Panc1 (cell line): Measurements from ENCODE around the gene FARS2. TPM values are rescaled to one million over a fixed set of nuclear protein-coding genes. Genes with fewer than 3 reads are reported as not detected.

Experiments
- ATAC-seq: fragments of 200-7000 bp; cut with Tn5 transposase; 2 replicates; pipeline ENCODE4 v1.9.1; 2020; ENCODE audit warnings: mild to moderate bottlenecking, moderate library complexity
- BruUV-seq: library from RNA; stranded (reverse); fragments of 400-500 nt; replicated peaks from 2 replicates; lab custom pipeline; 2021; lab: Mats Ljungman, UMichigan
- CTCF ChIA-PET: fragments of 300-600 bp; sonication (Branson Sonifier 250); formaldehyde crosslinking; loops from one replicate; lab custom pipeline; 2022; ENCODE audit warnings: antibody characterized with exemption; lab: Charles Lee
- POLR2A ChIA-PET: fragments of 300-600 bp; sonication (Branson Sonifier 250); formaldehyde crosslinking; loops from one replicate; lab custom pipeline; 2022; ENCODE audit warnings: antibody characterized with exemption; lab: Charles Lee
- DNase-seq: peaks from one replicate; pipeline ENCODE4 v3.0.0-alpha.2; 2010; ENCODE audit warnings: low read depth, low spot score
- H3K27ac ChIP-seq: 2 replicates; pipeline ENCODE4 v1.5.1; 2011; ENCODE audit warnings: mild to moderate bottlenecking, low read length, inconsistent platforms
- H3K27me3 ChIP-seq: fragments of 200-500 bp; sonication (Bioruptor generic); 2 replicates; pipeline ENCODE4 v1.6.0; 2014; ENCODE audit warnings: low read length, inconsistent platforms; ENCODE audit not compliant: control insufficient read depth, insufficient read depth
- H3K36me3 ChIP-seq: fragments of 200-500 bp; sonication (Bioruptor generic); 2 replicates; pipeline ENCODE4 v1.5.1; 2014; ENCODE audit warnings: inconsistent platforms, mild to moderate bottlenecking, low read length, moderate library complexity; ENCODE audit not compliant: control insufficient read depth, insufficient read depth
- H3K4me1 ChIP-seq: 2 replicates; pipeline ENCODE4 v1.5.1; 2011; ENCODE audit warnings: inconsistent platforms, mild to moderate bottlenecking, low read length, moderate library complexity; ENCODE audit not compliant: control insufficient read depth, insufficient read depth
- H3K4me3 ChIP-seq, 2 experiments: 2 replicates each; pipeline ENCODE4 v1.5.1; 2011 to 2012; ENCODE audit warnings: low read depth in 2 of 2, low read length in 2 of 2, mild to moderate bottlenecking in 2 of 2, inconsistent platforms in 1 of 2, moderate library complexity in 1 of 2
- H3K9me3 ChIP-seq: fragments of 200-500 bp; sonication (Bioruptor generic); 2 replicates; pipeline ENCODE4 v1.5.1; 2014; ENCODE audit warnings: low read depth, mild to moderate bottlenecking, inconsistent platforms, low read length, moderate library complexity; ENCODE audit not compliant: control insufficient read depth, insufficient read depth
- POLR2AphosphoS5 ChIP-seq: IDR thresholded peaks from 2 replicates; pipeline ENCODE4 v1.6.1; 2012; ENCODE audit warnings: mild to moderate bottlenecking, low read depth, low read length, moderate library complexity
- SIN3A ChIP-seq: IDR thresholded peaks from 2 replicates; pipeline ENCODE4 v1.6.1; 2012; ENCODE audit warnings: low read depth, mild to moderate bottlenecking, low read length, moderate library complexity, borderline replicate concordance; ENCODE audit not compliant: insufficient read depth
- TCF7L2 ChIP-seq: IDR thresholded peaks from 2 replicates; pipeline ENCODE4 v1.6.1; 2011; ENCODE audit warnings: mild to moderate bottlenecking, low read depth, low read length, inconsistent platforms
- in situ Hi-C: cut with HindIII; loops from 2 replicates; pipeline ENCODE4 v1.10.0; 2016; ENCODE audit warnings: low sequenced_read_pairs, low pct_unique_long_range_greater_than_20kb
- intact Hi-C: fragments of 100-400 bp; cut with micrococcal nuclease; formaldehyde crosslinking; loops from one replicate; pipeline ENCODE4 v1.10.0; 2022; ENCODE audit not compliant: unreplicated experiment
- total RNA-seq: library from RNA; stranded (reverse); gene quantifications from one replicate; pipeline ENCODE4 v1.2.1, GENCODE V29; 2021; ENCODE audit not compliant: unreplicated experiment
- TF ChIP-seq, protein P1 (sequence below): fragments of 450-650 bp; IDR thresholded peaks from 2 replicates; pipeline ENCODE4 v1.5.1; 2017; ENCODE audit warnings: mild to moderate bottlenecking
- TF ChIP-seq, protein P2 (sequence below), 2 experiments: IDR thresholded peaks; 2 replicates each; pipeline ENCODE4 v1.6.1; 2011 to 2012; ENCODE audit warnings: low read depth in 2 of 2, control low read depth in 1 of 2, low read length in 1 of 2, mild to moderate bottlenecking in 1 of 2, moderate library complexity in 1 of 2; ENCODE audit not compliant: insufficient read depth in 1 of 2

The FARS2 gene
- total RNA-seq, 1 experiment from 2014 or later = 12.8 TPM

DNA sequence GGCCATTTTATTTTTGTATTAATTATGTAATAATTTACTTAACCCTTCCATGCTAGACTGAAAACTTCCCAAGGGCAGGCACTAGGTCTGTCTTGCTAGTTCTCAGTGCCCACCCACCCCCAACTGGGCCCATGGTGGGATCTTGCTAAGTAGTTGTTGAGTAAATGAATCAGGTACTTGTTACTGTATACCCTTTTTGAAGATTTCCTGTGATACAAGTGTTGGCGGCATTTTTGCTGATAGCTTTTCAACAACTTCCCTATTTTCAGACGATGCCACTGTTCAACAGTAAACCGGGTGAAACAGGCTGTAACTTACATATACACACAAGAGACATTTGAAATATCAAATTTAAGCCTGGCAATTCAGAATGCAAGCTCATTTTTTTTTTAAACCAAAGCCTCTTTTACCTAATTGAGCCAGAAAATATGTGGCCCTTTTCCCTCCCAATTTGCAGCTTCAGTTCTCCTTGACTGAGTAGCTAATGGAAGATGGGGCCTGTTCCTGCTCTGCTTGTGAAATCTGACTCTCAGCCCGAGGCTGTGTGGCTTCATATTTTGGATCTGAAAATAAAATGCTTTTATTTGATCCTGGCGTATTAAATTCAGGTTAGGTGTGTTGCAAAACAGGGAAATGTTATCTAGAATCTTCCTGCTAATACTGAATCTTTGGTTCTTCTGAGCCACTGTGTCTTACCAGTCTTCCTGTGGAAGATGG lies 457.1 kb downstream of the FARS2 start:
- ChIA-PET CTCF (no interaction called here), POLR2A (no interaction called here)
- intact Hi-C loops = no loop called here
- H3K9me3 ChIP-seq = no peaks in the 10 kb centered on the region
- H3K27me3 ChIP-seq = no peaks in the 10 kb centered on the region
- ATAC-seq (no peak), DNase-seq (no peak)
- H3K4me3 ChIP-seq = no peak overlapping the region
- TF ChIP-seq TCF7L2 (no peak), SIN3A (no peak), POLR2AphosphoS5 (no peak)
- TF ChIP-seq, protein P1, sequence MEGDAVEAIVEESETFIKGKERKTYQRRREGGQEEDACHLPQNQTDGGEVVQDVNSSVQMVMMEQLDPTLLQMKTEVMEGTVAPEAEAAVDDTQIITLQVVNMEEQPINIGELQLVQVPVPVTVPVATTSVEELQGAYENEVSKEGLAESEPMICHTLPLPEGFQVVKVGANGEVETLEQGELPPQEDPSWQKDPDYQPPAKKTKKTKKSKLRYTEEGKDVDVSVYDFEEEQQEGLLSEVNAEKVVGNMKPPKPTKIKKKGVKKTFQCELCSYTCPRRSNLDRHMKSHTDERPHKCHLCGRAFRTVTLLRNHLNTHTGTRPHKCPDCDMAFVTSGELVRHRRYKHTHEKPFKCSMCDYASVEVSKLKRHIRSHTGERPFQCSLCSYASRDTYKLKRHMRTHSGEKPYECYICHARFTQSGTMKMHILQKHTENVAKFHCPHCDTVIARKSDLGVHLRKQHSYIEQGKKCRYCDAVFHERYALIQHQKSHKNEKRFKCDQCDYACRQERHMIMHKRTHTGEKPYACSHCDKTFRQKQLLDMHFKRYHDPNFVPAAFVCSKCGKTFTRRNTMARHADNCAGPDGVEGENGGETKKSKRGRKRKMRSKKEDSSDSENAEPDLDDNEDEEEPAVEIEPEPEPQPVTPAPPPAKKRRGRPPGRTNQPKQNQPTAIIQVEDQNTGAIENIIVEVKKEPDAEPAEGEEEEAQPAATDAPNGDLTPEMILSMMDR = no peak
- TF ChIP-seq, protein P2, sequence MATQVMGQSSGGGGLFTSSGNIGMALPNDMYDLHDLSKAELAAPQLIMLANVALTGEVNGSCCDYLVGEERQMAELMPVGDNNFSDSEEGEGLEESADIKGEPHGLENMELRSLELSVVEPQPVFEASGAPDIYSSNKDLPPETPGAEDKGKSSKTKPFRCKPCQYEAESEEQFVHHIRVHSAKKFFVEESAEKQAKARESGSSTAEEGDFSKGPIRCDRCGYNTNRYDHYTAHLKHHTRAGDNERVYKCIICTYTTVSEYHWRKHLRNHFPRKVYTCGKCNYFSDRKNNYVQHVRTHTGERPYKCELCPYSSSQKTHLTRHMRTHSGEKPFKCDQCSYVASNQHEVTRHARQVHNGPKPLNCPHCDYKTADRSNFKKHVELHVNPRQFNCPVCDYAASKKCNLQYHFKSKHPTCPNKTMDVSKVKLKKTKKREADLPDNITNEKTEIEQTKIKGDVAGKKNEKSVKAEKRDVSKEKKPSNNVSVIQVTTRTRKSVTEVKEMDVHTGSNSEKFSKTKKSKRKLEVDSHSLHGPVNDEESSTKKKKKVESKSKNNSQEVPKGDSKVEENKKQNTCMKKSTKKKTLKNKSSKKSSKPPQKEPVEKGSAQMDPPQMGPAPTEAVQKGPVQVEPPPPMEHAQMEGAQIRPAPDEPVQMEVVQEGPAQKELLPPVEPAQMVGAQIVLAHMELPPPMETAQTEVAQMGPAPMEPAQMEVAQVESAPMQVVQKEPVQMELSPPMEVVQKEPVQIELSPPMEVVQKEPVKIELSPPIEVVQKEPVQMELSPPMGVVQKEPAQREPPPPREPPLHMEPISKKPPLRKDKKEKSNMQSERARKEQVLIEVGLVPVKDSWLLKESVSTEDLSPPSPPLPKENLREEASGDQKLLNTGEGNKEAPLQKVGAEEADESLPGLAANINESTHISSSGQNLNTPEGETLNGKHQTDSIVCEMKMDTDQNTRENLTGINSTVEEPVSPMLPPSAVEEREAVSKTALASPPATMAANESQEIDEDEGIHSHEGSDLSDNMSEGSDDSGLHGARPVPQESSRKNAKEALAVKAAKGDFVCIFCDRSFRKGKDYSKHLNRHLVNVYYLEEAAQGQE (IDR thresholded peaks at IDR 0.05; ENCODE audit: insufficient read depth in 1 of 2, low read depth in 2 of 2, low read length in 1 of 2) = no peak
- no peaks in the 10 kb centered on the region for H3K36me3 ChIP-seq
- BruUV-seq = no TSS peak
- no peak overlapping the region for H3K27ac ChIP-seq
- H3K4me1 ChIP-seq = no peaks in the 10 kb centered on the region
- in situ Hi-C loops = no loop called here

DNA sequence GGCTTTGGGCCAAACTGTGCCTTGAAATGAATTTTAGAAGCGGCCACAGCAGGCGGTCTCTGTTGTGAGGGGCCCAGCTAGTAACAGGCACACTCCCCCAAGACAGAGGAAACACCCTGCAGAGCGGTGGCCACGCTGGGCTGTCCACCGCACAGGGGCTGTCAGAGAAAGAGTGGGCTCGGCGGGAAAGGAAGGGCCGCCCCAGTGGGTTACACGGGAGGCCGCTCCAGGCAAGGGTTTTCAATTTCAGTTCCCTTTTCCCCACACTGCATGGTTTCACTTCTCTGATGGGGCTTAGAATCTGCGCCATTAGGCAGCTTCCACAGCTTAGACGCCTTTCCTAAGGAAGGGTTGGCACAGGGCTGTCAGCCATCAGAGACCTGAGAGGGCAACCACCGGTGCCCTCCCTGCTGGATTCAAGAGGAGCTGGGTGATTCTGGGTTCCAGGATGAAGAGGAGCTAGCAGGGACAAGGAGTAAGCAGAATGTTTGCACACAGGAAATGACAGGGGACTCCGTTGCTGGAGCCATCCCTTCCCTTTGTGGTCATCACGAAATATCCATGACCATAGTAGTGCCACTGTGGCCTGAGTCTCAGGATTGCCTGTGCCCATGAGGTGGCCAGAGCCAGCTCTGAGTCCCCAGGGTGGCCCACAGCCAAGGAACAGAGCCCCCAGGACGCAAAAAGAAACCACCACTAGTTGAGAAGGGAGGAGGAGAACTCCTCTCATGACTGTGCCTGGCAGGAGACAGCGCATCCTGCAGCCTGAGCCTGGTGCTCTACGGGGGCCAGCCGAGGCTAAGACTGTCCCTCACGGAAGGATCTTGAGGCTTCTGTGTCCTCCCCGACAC lies 462.8 kb downstream of the FARS2 start:
- no peak overlapping the region for H3K27ac ChIP-seq
- no peak overlapping the region for H3K4me3 ChIP-seq
- DNase-seq (no peak), ATAC-seq (no peak)
- intact Hi-C loops = no loop called here
- no peaks in the 10 kb centered on the region for H3K27me3 ChIP-seq
- no peaks in the 10 kb centered on the region for H3K36me3 ChIP-seq
- BruUV-seq = no TSS peak
- H3K9me3 ChIP-seq = no peaks in the 10 kb centered on the region
- CTCF ChIA-PET = no interaction called here
- POLR2A ChIA-PET = no interaction called here
- TF ChIP-seq POLR2AphosphoS5 = no peak
- TF ChIP-seq TCF7L2 = no peak
- TF ChIP-seq, protein P2 (IDR thresholded peaks at IDR 0.05; ENCODE audit: insufficient read depth in 1 of 2, low read depth in 2 of 2, low read length in 1 of 2) = no peak
- TF ChIP-seq, protein P1 = no peak
- no peak for TF ChIP-seq SIN3A
- in situ Hi-C loops = no loop called here
- no peaks in the 10 kb centered on the region for H3K4me1 ChIP-seq
